ENCODE measurements around the gene PIK3CG.
"Not testable (repeated sequence)": the region's sequence is repeated elsewhere in the genome, so short reads cannot be mapped to it uniquely, and the experiment has no call there.

The PIK3CG gene

DNA sequence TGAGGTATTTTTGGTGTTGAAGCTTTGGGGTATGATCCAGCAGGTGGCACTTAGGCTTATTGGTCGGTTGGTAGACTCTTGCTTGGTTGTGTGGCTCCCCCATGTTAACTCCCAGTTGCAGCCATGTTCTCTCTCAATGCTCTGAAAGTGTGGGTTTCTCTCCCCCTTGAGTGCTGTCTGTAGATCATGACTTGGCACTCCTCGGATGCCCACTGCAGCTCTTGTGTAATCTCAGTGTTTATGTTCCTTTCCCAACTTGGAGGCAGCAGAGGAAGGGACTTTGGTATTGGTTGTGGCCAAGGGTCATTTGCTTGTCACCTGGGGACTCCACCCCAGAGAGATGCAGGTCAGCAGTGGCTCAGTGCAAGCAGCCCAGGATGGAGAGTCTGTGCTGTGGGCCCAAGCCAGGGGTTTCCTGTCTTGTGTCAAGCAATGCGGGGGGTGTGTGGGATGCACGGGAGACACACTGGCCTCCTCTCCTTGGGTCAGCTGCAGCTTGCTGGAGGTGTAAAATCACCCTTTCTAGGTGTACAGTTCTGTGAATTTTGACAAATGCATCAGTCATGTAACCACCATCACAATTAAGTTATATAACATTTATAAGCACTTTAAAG lies 36.9 kb downstream of the PIK3CG start:
- no peak for TF ChIP-seq Cebpa-rat (IDR thresholded peaks at IDR 0.05)
- Histone ChIP-seq H3K9me3 (peaks cover 15% of the 10 kb centered on the region), H3K9ac (no peak overlapping the region), H3K4me3 (no peak overlapping the region), H3K4me1 (no peaks in the 10 kb centered on the region), H3K27me3 (no peaks in the 10 kb centered on the region), H3K36me3 (peaks cover 80% of the 10 kb centered on the region), H3K4me2 (no peak overlapping the region), H4K20me1 (peaks cover 93% of the 10 kb centered on the region), H3K27ac (no peak overlapping the region)

DNA sequence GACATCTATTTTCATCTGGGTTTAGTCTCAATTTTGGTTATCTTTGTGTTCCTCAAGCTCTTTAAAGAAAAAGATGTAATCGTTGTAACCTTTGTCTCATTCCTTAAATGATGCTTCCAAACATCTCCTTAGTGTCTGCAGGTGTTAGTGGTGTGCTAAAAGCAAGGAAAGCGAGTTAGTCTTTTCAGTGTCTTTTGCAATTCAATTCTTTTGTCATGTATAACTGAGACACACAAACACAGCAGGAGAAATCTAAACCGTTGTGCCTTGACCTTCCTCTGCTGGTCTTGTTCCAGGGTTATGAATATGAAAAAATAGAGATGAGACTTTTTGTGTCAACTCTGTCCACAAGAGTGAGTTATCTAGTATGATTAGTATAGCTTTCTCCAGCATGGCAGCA lies 40.7 kb downstream of the PIK3CG start:
- no peaks in the 10 kb centered on the region for H3K9me3 ChIP-seq

DNA sequence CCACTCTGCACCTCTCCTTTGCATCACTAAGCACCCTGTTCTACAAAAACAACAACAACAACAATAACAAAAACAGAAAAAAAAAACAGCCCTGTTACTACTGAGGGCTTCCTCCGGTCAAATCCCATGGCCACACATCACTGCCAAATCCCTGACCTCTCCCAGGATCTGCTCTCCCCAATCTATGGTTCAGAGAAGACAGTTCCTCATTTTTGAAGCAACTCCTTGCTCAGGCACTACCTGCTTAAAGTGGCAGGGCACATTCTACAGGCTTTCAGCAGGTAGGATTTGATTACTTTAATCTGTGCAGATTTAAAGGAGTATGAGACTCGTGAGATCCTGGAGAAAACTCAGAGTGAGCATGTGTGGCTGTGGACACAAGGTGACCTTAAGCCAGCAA lies 46.9 kb downstream of the PIK3CG start:
- no peak for TF ChIP-seq Cebpa-rat (IDR thresholded peaks at IDR 0.05)
- Histone ChIP-seq H3K9ac (no peak overlapping the region), H4K20me1 (peaks cover 20% of the 10 kb centered on the region; the same call in 1 of the 2 replicates), H3K4me3 (no peak overlapping the region), H3K9me3 (no peaks in the 10 kb centered on the region), H3K4me2 (no peak overlapping the region), H3K27ac (no peak overlapping the region), H3K4me1 (no peaks in the 10 kb centered on the region), H3K27me3 (no peaks in the 10 kb centered on the region), H3K36me3 (peaks cover 19% of the 10 kb centered on the region)

More for the DNA sequence above, 40.7 kb downstream of the PIK3CG start:
- Histone ChIP-seq H3K4me1 (no peaks in the 10 kb centered on the region), H3K4me2 (no peak overlapping the region), H3K27ac (no peak overlapping the region), H3K27me3 (no peaks in the 10 kb centered on the region), H3K4me3 (no peak overlapping the region), H3K36me3 (peaks cover 63% of the 10 kb centered on the region), H3K9ac (no peak overlapping the region), H4K20me1 (peaks cover 74% of the 10 kb centered on the region)
- TF ChIP-seq Cebpa-rat (IDR thresholded peaks at IDR 0.05): no peak

- TF ChIP-seq Cebpa-rat (IDR thresholded peaks at IDR 0.05): peak; percentile 97
Measured at GRCh38 chr7:106914018-106914607, 49.0 kb downstream of the PIK3CG start.

GRCh38 chr7:106915407-106915806 lies 50.3 kb downstream of the PIK3CG start:
- Histone ChIP-seq H3K9me3 (peaks cover 15% of the 10 kb centered on the region), H3K27me3 (no peaks in the 10 kb centered on the region), H3K9ac (no peak overlapping the region), H3K27ac (no peak overlapping the region), H3K4me1 (no peaks in the 10 kb centered on the region), H3K4me2 (no peak overlapping the region), H3K36me3 (no peaks in the 10 kb centered on the region; the same call in 1 of the 2 replicates), H4K20me1 (peaks cover 4% of the 10 kb centered on the region; the same call in 1 of the 2 replicates), H3K4me3 (no peak overlapping the region)
- TF ChIP-seq Cebpa-rat (IDR thresholded peaks at IDR 0.05): no peak

More at GRCh38 chr7:106914018-106914607, 49.0 kb downstream of the PIK3CG start:
- H3K4me2 ChIP-seq: no peak overlapping the region
- no peak overlapping the region for H3K4me3 ChIP-seq
- peaks cover 10% of the 10 kb centered on the region for H3K9me3 ChIP-seq
- no peaks in the 10 kb centered on the region for H3K27me3 ChIP-seq
- H4K20me1 ChIP-seq: peaks cover 13% of the 10 kb centered on the region; the same call in 1 of the 2 replicates
- no peak overlapping the region for H3K9ac ChIP-seq
- H3K36me3 ChIP-seq: peaks cover 3% of the 10 kb centered on the region
- H3K27ac ChIP-seq: no peak overlapping the region
- H3K4me1 ChIP-seq: no peaks in the 10 kb centered on the region

- Histone ChIP-seq H3K9ac (no peak overlapping the region), H3K36me3 (no peaks in the 10 kb centered on the region; the same call in 1 of the 2 replicates), H3K9me3 (peaks cover 17% of the 10 kb centered on the region), H3K4me3 (no peak overlapping the region), H3K4me1 (no peaks in the 10 kb centered on the region), H3K27me3 (no peaks in the 10 kb centered on the region), H4K20me1 (no peaks in the 10 kb centered on the region; the same call in 1 of the 2 replicates), H3K4me2 (no peak overlapping the region), H3K27ac (no peak overlapping the region)
- TF ChIP-seq Cebpa-rat (IDR thresholded peaks at IDR 0.05): no peak
Measured at GRCh38 chr7:106915873-106916272, 50.8 kb downstream of the PIK3CG start.

- Histone ChIP-seq H3K36me3 (no peaks in the 10 kb centered on the region; the same call in 1 of the 2 replicates), H3K9ac (no peak overlapping the region), H3K27ac (no peak overlapping the region), H3K9me3 (peaks cover 18% of the 10 kb centered on the region), H3K4me1 (no peaks in the 10 kb centered on the region), H4K20me1 (no peaks in the 10 kb centered on the region), H3K4me3 (no peak overlapping the region), H3K27me3 (no peaks in the 10 kb centered on the region), H3K4me2 (no peak overlapping the region)
- no peak for TF ChIP-seq Cebpa-rat (IDR thresholded peaks at IDR 0.05)
Measured at GRCh38 chr7:106916679-106917078, 51.6 kb downstream of the PIK3CG start.

DNA sequence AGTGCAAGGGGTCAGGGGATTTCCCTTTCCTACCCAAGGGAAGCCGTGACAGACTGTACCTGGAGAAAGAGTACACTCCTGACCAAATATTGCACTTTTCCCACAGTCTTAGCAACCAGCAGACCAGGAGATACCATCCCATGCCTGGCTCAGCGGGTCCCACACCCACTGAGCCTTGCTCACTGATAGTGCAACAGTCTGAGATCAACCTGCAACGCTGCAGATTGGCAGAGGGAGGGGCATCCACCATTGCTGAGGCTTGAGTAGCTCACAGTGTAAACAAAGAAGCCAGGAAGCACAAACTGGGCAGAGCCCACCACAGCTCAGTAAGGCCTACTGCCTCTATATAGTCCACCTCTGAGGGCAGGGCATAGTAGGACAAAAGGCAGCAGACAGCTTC lies 53.9 kb downstream of the PIK3CG start:
- Histone ChIP-seq H3K36me3 (no peaks in the 10 kb centered on the region; the same call in 1 of the 2 replicates), H3K4me2 (no peak overlapping the region), H4K20me1 (no peaks in the 10 kb centered on the region), H3K4me3 (no peak overlapping the region), H3K9ac (no peak overlapping the region), H3K27me3 (no peaks in the 10 kb centered on the region), H3K4me1 (no peaks in the 10 kb centered on the region), H3K9me3 (peaks cover 23% of the 10 kb centered on the region), H3K27ac (no peak overlapping the region)
- TF ChIP-seq Cebpa-rat (IDR thresholded peaks at IDR 0.05): no peak

GRCh38 chr7:106924468-106924867 lies 59.4 kb downstream of the PIK3CG start:
- not testable (repeated sequence) for H3K4me3 ChIP-seq, H3K9ac ChIP-seq, H3K4me1 ChIP-seq, H3K27ac ChIP-seq, H3K36me3 ChIP-seq, H3K4me2 ChIP-seq, H3K9me3 ChIP-seq, H3K27me3 ChIP-seq, H4K20me1 ChIP-seq

DNA sequence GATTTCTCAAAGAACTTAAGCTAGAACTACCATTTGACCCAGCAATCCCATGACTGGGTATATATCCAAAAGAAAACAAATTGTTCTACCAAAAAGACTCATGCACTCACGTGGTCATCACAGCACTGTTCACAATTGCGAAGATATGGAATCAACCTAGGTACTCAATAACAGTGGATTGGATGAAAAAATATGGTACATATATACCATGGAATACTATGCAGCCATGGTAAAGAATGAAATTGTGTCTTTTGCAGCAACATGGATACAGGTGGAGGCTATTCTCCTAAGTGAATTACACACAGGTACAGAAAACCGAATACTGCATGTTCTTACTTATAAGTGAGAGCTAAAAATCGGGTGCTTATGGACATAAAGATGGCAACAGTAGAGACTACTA lies 61.8 kb downstream of the PIK3CG start:
- Histone ChIP-seq H3K4me2 (no peak overlapping the region), H3K9me3 (peaks cover 4% of the 10 kb centered on the region; the same call in 1 of the 2 replicates), H3K27ac (no peak overlapping the region), H3K36me3 (no peaks in the 10 kb centered on the region), H3K4me1 (no peaks in the 10 kb centered on the region), H3K4me3 (no peak overlapping the region), H3K9ac (no peak overlapping the region), H3K27me3 (no peaks in the 10 kb centered on the region), H4K20me1 (no peaks in the 10 kb centered on the region)
- no peak for TF ChIP-seq Cebpa-rat (IDR thresholded peaks at IDR 0.05)
